GM12864 (cell line): ENCODE data around the gene CDKAL1.

Source experiments
- DNase-seq: peaks from one replicate; pipeline ENCODE4 v3.0.0-alpha.2; 2011; ENCODE audit warnings: low read depth
- H3K4me3 ChIP-seq: 2 replicates; pipeline ENCODE4 v1.5.1; 2011; ENCODE audit warnings: mild to moderate bottlenecking, low read depth, low read length, control low read depth
- CTCF ChIP-seq: IDR thresholded peaks from 2 replicates; pipeline ENCODE4 v1.5.1; 2011; ENCODE audit warnings: low read depth, mild to moderate bottlenecking, moderate library complexity, low read length, control low read depth, inconsistent platforms; ENCODE audit errors: missing control alignments

CDKAL1 gene

GRCh38 chr6:21095462-21095861 is 561.2 kb downstream of the CDKAL1 start:
- no peak for TF ChIP-seq CTCF
- no peak overlapping the region for H3K4me3 ChIP-seq
- DNase-seq: no peak

- no peak for DNase-seq
- TF ChIP-seq CTCF: no peak
- no peak overlapping the region for H3K4me3 ChIP-seq
Measured at GRCh38 chr6:21098134-21098533, 563.9 kb downstream of the CDKAL1 start.

GRCh38 chr6:21098744-21099143 is 564.5 kb downstream of the CDKAL1 start:
- TF ChIP-seq CTCF: no peak
- DNase-seq: no peak
- H3K4me3 ChIP-seq: no peak overlapping the region

- TF ChIP-seq CTCF: no peak
- no peak overlapping the region for H3K4me3 ChIP-seq
- peak; percentile 16 for DNase-seq
Measured at GRCh38 chr6:21099338-21100314, 565.4 kb downstream of the CDKAL1 start.

- TF ChIP-seq CTCF: no peak
- no peak for DNase-seq
Measured at GRCh38 chr6:21100991-21101390, 566.7 kb downstream of the CDKAL1 start.

GRCh38 chr6:21101694-21102093 is 567.4 kb downstream of the CDKAL1 start:
- TF ChIP-seq CTCF: no peak
- H3K4me3 ChIP-seq: no peak overlapping the region
- no peak for DNase-seq

More at GRCh38 chr6:21100991-21101390, 566.7 kb downstream of the CDKAL1 start:
- no peak overlapping the region for H3K4me3 ChIP-seq
